ENCODE measurements around the gene SEC14L2.

SEC14L2 gene

GRCh38 chr22:30408388-30409102 lies 11.7 kb downstream of the SEC14L2 start:
- no peak for DNase-seq

GRCh38 chr22:30411780-30412179 lies 15.0 kb downstream of the SEC14L2 start:
- DNase-seq: no peak

GRCh38 chr22:30413001-30413400 lies 16.2 kb downstream of the SEC14L2 start:
- no peak for DNase-seq

GRCh38 chr22:30413745-30414524 lies 17.1 kb downstream of the SEC14L2 start:
- no peak for DNase-seq

GRCh38 chr22:30414525-30415047 lies 17.8 kb downstream of the SEC14L2 start:
- DNase-seq: no peak

- DNase-seq: no peak
Measured at GRCh38 chr22:30416403-30416802, 19.6 kb downstream of the SEC14L2 start.

- DNase-seq: no peak
Measured at GRCh38 chr22:30416837-30417236, 20.0 kb downstream of the SEC14L2 start.

GRCh38 chr22:30420347-30421125 lies 23.7 kb downstream of the SEC14L2 start:
- DNase-seq: no peak

GRCh38 chr22:30421695-30422480 lies 25.1 kb downstream of the SEC14L2 start:
- DNase-seq: no peak

- DNase-seq: peak; percentile 24
Measured at GRCh38 chr22:30422481-30423300, 25.9 kb downstream of the SEC14L2 start.

- DNase-seq: peak; percentile 56
Measured at GRCh38 chr22:30423301-30423958, 26.6 kb downstream of the SEC14L2 start.

GRCh38 chr22:30423959-30424533 lies 27.2 kb downstream of the SEC14L2 start:
- DNase-seq: peak; percentile 93

GRCh38 chr22:30424534-30425326 lies 27.9 kb downstream of the SEC14L2 start:
- DNase-seq: no peak

GRCh38 chr22:30425327-30425615 lies 28.5 kb downstream of the SEC14L2 start:
- DNase-seq: no peak

GRCh38 chr22:30425616-30426387 lies 29.0 kb downstream of the SEC14L2 start, which contains the start of gene MTFP1:
MTFP1 (plus strand) TSS chr22:30425768; CDS start chr22:30425880, 112 bp downstream.
- peak; percentile 59 for DNase-seq

GRCh38 chr22:30426388-30427353 lies 29.9 kb downstream of the SEC14L2 start:
- peak; percentile 87 for DNase-seq

GRCh38 chr22:30427871-30428270 lies 31.1 kb downstream of the SEC14L2 start:
- no peak for DNase-seq

- DNase-seq: no peak
Measured at GRCh38 chr22:30429887-30430286, 33.1 kb downstream of the SEC14L2 start.
